Breast epithelium (tissue), 3 donors: Measurements from ENCODE around the gene DUSP6.

Experiments
- CTCF ChIP-seq, 3 donors: fragments of 450-650 bp; IDR thresholded peaks; one replicate each; pipeline ENCODE4 v1.5.1; 2016 to 2017; ENCODE audit warnings: antibody characterized with exemption in 3 of 3, mild to moderate bottlenecking in 3 of 3, moderate library complexity in 3 of 3
- POLR2A ChIP-seq: fragments of 450-650 bp; IDR thresholded peaks from one replicate; pipeline ENCODE4 v1.6.1; 2016; ENCODE audit warnings: antibody characterized with exemption, mild to moderate bottlenecking, moderate library complexity
- POLR2AphosphoS5 ChIP-seq, 3 donors: sonication (generic); formaldehyde crosslinking; IDR thresholded peaks; one replicate each; pipeline ENCODE4 v1.6.1; 2017; ENCODE audit warnings: antibody characterized with exemption in 3 of 3

GRCh38 chr12:89334548-89335169, 17.6 kb downstream of the DUSP6 start:
- TF ChIP-seq POLR2AphosphoS5 (IDR thresholded peaks at IDR 0.05) (no peak), CTCF (IDR thresholded peaks at IDR 0.05) (no peak), POLR2A (no peak)
